IPS DF 4.7 (cell line): ENCODE measurements around the gene TRIM59.

ENCODE experiments used
- DNase-seq: peaks from one replicate; pipeline ENCODE4 v3.0.0-alpha.2; 2013; ENCODE audit warnings: low spot score; ENCODE audit errors: extremely low read depth

TRIM59 gene

GRCh38 chr3:160403028-160403545, 46.5 kb downstream of the TRIM59 start:
- DNase-seq, result no peak

GRCh38 chr3:160402221-160403027, 47.2 kb downstream of the TRIM59 start:
- DNase-seq, result no peak

GRCh38 chr3:160401291-160402095, 48.1 kb downstream of the TRIM59 start:
- DNase-seq, result no peak

- DNase-seq, result no peak
These were observed 48.9 kb downstream of the TRIM59 start for GRCh38 chr3:160400702-160401150.

GRCh38 chr3:160400030-160400701, 49.4 kb downstream of the TRIM59 start:
- DNase-seq, result no peak

- DNase-seq, result peak; percentile 71
These were observed 50.2 kb downstream of the TRIM59 start, which contains the start of the genes IFT80 and SMC4 for GRCh38 chr3:160399125-160400029. Gene IFT80, minus strand, starts transcription at chr3:160399225. Its CDS starts 14,625 bp downstream, at chr3:160384600. Gene SMC4, plus strand, starts transcription at chr3:160399650. Its CDS starts 1,177 bp downstream, at chr3:160400827.

- no peak for DNase-seq
These were observed 50.8 kb downstream of the TRIM59 start for GRCh38 chr3:160398820-160399124.

- DNase-seq, result no peak
These were observed 54.3 kb downstream of the TRIM59 start for GRCh38 chr3:160395297-160395696.

- no peak for DNase-seq
These were observed 55.6 kb downstream of the TRIM59 start for GRCh38 chr3:160394009-160394392.

GRCh38 chr3:160393346-160394008, 56.1 kb downstream of the TRIM59 start:
- DNase-seq, result no peak

GRCh38 chr3:160392798-160393197, 56.8 kb downstream of the TRIM59 start:
- no peak for DNase-seq

GRCh38 chr3:160390565-160391138, 58.9 kb downstream of the TRIM59 start:
- DNase-seq, result no peak
